CD4-positive, alpha-beta T cell treated with Interleukin-12 subunit alpha and Interleukin-12 subunit beta, for 1 hour (primary cell): ENCODE results near the gene GTF2F2.

Experiments used
- DNase-seq: peaks from one replicate; pipeline ENCODE4 v3.0.0-alpha.2; 2020

The GTF2F2 gene

DNA sequence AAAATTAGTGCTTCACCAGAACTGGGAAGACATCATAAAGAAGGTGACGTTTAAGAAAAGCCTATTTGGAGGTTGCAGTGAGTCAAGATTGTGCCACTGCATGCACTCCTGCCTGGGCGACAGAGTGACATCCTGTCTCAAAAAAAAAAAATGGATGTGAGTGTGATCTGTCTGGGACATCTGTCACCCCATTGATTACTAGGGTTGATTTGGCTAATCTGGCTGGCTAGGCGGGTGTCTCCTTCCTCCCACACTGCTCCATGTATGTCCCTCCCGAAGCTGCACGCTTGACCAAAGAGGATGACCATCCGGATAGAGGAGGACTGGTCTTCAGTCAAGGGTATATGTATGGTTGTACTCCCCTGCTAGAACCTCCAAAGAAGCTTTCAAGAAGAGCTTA, 2.6 kb downstream of the GTF2F2 start:
- DNase-seq = no peak

DNA sequence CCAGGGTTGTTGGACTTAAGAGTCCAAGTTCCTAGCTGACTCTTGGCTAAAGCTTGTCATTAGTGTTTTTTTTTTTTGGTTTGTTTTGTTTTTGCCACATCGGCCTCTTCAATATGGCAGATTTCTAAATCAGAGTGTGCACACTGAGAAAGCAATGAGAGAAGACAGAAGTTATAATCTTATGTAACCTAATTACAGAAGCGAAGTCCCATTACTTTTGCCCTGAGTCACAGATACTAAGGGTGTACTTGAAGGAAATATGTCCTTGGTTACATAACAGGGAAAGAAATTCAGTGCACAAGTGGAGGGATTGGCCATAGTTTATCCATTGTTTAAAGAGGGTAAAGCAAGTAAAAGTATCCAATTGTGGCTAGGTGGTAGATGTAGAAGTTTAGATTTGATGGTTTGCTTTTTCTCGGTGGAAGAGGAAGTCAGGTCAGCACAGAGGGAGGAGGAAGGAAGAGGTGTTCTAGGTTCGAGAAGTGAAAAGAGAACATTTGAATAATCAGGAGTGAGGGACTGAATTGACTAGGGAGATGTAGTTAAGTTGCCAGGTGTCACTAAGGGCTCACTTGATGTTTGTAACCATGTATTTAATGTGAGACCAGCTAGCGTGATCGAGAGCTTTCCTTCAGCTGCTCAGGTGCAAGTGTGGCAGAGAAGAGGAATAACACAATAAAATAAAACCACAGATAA, 12.2 kb downstream of the GTF2F2 start:
- DNase-seq = no peak

DNA sequence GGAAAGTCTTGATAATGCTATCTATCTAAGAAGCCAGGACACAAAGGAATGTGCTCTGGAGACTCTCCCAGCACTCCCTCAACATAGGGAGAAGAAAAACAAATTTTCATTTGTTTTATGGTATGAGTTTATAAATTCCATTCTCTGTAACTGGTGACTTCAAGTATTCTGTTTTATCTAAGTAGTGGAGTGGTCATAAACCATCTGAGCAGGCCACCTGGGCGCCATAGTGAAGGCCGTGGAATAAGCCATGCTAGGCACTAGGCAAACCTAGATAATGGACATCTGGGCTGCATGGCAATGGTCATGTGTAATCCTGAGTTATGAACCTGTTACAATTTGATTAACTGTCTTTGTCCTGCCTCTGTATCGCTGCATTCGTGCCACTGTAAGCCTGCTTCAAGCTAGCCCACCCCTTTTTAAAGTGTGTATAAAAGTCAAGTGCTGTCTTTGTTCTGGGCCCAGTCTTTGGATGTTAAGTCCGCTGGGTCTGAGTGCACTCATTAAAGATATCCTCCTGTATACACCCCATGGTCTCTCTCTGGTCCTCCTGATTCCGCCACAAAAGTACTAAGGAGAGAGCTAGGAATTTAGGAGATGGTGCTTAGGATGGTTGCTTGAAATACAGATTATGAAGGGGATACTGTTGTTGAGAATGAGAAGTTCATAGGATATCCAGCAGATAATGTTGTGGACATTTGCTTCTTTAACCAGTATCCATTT, 13.2 kb downstream of the GTF2F2 start:
- DNase-seq = no peak

DNA sequence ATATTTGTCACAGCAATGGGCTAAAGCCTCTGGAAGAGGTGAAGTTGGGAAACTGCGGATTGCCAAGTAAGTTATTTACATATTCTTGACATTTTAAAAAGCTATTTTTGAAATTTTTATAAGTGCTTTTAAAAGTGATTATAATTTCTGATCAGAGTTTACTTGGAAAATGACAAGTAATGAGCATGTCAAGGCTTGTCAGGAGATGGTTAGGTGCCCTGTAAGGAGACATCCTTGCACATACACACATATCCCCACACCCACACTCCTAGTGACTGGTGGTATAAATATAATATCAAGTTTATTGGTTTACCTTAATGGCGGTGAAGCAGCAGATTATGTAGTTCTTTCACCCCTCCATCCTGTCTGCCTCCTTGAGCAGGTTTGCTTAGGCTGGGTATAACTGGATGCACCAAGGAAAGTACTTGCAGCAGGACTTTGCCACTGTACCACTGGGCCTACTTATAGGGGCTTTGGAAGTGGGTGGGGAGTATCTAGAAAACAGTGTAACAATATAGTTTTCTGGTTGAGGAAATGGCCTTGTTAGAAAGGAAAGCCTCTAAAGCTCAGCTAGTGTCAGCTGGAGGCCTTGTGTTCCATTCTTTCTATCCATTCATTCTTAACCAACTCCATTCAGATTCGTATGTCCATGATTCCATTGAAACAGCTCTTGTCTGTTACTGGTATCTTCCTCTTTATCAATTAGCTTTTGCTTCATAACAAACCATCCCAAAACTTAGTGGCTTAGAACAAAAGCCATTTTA, 16.6 kb downstream of the GTF2F2 start:
- no peak for DNase-seq

DNA sequence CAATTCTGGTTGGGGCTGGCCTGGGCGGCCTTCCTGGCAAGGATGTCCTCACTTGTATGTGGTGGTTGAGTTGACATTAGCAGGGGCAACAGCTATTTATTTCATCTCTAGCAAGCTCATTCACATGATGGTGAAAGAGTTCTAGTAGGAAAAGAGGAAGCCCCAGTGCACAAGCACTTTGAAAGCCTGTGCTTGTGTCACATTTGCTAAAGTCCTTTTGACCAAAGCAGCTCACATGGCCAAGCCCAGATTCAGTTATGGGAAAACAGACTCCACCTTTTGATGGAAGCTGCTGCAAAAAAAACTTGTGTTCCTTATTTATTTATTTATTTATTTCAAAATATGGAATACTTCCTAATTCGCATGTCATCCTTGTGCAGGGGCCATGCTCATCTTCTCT, 17.2 kb downstream of the GTF2F2 start:
- no peak for DNase-seq

DNA sequence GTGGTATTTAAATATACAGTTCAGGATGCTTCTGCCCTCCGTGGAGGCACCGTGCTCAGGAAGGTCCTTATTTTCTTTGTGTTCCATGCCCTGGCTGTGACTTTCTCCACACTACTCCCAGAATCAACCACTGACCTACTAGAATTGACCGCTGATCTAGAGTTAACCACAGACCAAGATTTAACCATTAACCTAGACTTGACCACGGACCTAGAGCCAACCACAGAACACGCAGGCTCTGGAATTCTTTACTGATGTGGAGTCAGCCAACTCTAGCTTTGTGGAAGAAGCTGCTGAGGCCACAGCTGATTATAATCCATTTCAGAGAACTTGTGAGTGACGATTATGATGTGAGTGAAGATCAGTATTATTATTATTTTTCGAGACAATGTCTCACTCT, 18.0 kb downstream of the GTF2F2 start:
- DNase-seq = no peak

DNA sequence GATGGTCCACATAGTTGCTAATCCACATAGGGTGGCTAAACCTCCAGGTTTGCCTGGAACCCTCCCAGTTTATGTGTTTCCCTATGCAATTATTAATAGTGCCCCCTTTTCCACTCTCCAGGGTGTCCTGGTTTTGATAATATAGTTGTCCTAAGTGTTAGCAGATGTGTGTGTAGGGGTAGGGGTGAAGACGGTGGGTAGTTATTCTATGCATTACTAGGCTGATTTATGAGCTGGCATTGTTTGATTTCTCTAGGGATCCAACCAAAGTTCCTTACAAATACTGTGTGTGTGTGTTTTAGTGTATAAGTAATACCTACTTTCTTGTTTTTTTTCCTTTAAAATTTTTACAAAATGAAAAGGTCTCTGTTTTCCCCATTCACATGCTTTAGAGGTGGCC, 21.1 kb downstream of the GTF2F2 start:
- no peak for DNase-seq

- no peak for DNase-seq
These were observed 22.4 kb downstream of the GTF2F2 start for GRCh38 chr13:45142440-45143345.

- DNase-seq = no peak
These were observed 23.0 kb downstream of the GTF2F2 start for GRCh38 chr13:45143346-45143751.

GRCh38 chr13:45149964-45150363, 29.7 kb downstream of the GTF2F2 start:
- no peak for DNase-seq

- DNase-seq = no peak
These were observed 36.5 kb downstream of the GTF2F2 start for GRCh38 chr13:45156565-45157361.

DNA sequence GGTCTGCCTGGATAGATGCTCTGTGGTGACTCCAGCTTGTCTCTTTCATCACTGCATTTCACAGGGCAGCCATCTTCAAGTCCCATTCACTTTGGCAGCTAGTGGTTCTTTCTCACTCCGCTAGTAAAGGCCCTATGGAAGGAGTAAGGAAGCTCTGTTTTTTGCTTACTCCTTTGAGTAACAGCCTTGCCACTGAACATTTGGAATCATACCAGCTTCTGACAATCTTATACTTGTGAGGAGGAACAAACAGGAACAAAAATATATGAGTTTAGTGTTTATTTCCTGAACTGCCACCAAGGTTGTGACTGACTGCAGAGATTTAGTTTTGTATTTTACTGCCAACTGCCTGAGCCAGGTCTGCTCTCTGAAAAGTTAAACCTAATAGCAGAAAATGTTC, 41.9 kb downstream of the GTF2F2 start:
- DNase-seq = no peak

DNA sequence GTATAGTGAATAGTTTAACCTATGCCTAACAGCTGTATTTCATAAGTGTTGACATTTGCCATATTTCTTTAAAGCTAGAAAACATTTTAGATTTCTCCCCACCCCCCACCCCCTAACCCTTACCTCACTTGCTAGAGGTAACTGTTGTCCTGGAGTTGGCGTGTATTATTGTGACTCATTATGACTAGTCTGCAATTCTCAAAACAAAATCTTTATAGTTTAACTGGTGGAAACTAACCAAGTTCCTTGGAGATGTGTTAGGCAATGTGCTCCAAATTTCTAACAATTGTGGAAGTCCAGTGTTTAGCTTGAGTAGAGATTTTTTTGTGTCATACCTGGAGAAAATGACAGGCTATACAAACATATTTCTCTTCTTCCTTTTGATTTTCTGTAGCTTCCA, 42.5 kb downstream of the GTF2F2 start:
- DNase-seq = no peak

- no peak for DNase-seq
These were observed 46.5 kb downstream of the GTF2F2 start for GRCh38 chr13:45166858-45167257.

DNA sequence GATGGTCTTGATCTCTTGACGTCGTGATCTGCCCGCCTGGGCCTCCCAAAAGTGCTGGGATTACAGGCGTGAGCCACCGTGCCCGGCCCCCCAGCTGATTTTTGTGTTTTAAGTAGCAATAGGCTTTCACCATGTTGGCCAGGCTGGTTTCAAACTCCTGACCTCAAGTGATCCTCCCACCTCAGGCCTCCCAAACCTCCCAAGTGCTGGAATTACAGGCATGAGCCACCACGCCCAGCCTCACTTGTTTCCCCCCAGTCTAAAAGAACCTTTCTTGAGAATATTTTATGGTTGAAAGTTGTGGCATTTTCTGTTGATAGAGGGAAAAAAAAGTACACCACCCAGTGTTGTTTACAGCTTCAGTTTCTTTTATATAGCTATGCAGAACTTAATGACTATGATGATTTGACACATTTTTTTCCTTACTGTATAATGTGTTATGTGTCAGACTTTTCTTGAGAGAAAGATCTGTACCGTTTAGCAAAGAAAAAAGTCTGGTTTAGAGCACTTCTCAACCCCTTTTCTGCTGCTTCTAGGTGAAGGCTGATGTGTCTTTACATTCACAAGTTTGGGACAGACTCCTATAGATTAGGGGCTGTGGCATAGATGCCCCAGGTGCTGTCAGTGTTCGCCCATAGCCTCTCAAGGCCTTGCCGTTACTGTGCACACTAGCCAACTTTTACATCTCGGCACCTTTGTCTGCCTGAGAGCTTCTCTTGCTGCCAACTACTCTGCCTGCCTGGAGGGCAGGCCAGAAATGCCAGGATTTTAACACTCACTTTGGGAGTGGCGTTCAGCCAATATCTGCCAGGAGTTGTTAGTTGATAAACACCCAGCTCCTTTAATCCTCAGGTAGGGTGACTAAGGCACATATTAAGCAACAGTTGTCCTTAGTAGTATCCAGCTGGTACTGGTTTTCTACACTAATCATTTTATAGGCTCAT, 47.6 kb downstream of the GTF2F2 start:
- DNase-seq = no peak

GRCh38 chr13:45168555-45168930, 48.2 kb downstream of the GTF2F2 start:
- no peak for DNase-seq

DNA sequence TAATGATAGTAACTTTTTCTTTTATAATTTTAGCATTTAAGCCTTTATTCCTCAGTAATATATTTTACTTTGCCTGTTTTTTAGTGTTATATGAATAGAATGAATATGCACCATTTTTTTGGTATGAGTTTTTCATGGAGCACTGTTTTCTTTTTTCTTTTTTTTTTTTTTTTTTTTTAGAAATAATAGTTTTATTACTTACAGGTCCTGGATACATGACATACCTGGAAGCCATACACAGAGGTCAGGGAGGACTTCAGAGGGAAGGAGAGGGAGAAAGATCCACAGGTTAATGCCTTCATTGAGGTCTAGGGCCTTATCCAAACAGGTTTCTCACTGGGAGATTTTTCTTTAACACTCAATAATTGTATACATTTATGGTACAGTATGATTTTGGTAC, 54.2 kb downstream of the GTF2F2 start:
- DNase-seq = no peak

DNA sequence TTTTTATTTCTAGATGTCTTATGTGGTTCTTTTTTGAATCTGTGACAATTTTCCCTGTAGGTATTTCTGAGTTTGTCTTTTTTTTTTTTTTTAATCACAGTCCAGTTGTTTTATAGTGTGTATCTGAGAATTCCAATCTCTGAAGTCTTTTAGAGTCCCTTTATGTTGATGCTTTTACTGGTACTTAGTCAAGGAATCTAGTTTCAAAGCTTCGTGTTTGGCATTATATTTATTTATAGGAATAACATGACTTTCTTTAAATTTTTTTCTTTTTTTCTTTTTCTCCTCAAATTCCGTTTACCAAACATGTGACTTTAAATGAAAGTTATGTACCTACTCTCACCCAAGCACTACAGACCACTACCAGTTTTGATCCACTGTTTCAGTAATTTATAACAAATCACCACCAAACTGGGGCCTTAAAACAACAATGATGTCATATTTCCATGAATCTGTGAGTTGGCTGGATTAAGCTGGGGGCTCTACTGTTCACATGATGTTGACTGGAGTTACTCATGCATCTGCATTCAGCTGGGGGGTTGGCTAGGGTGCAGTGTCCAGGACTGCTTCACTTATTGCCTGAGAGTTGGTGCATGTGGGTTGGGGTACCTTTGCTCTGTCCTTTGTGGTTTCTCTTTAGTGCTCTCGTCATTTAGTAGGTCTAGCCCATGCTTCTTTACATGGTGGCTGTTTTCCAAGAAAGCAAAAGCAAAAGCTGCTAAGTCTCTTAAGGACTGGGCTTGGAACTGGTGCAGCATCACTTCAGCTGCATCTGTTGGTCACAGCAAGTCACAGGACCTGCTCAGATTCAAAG, 58.2 kb downstream of the GTF2F2 start:
- no peak for DNase-seq

GRCh38 chr13:45179428-45179827, 59.1 kb downstream of the GTF2F2 start:
- no peak for DNase-seq

DNA sequence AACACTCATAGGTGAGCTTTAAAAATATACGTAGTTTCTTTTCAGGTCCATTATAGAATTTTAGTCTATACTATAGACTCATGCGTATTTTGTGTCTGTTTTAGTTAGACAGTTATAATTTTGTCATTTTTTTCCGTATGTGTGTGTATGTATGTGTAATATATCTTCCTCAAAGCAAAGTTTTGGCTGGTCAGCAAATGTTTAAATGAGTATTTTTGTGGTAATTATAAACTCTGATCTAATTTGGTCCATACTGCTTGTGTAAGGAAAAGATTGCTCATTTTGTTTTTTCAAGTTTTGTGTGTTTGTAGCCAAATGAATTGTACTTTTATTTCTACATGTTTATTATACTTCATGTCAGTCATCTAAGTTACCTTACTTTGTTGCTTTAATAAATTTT, 60.0 kb downstream of the GTF2F2 start:
- no peak for DNase-seq
